Chondrocyte (in vitro differentiated cells): Measurements from ENCODE around the gene YEATS2. TPM values are rescaled to one million over a fixed set of nuclear protein-coding genes. Genes with fewer than 3 reads are reported as not detected.
A peak's percentile ranks its signal among the peaks of the same experiment; 100 is the strongest.

ENCODE experiments used
- DNase-seq: peaks from one replicate; pipeline ENCODE4 v3.0.0; 2021; ENCODE audit warnings: mixed read lengths, low spot score
- H3K27ac Mint-ChIP-seq: one replicate; pipeline ENCODE4 v1.8.0; 2021; ENCODE audit warnings: mild to moderate bottlenecking, moderate library complexity, mixed read lengths; ENCODE audit not compliant: unreplicated experiment
- H3K27me3 Mint-ChIP-seq: 2 replicates; pipeline ENCODE4 v1.8.0; 2021; ENCODE audit warnings: low read depth, mixed read lengths
- H3K36me3 Mint-ChIP-seq: 2 replicates; pipeline ENCODE4 v1.8.0; 2021; ENCODE audit warnings: low read depth, mixed read lengths
- H3K4me1 Mint-ChIP-seq: 2 replicates; pipeline ENCODE4 v1.8.0; 2021; ENCODE audit warnings: low read depth, mild to moderate bottlenecking, mixed read lengths
- H3K4me3 Mint-ChIP-seq: one replicate; pipeline ENCODE4 v1.8.0; 2021; ENCODE audit warnings: mild to moderate bottlenecking, moderate library complexity, mixed read lengths; ENCODE audit not compliant: unreplicated experiment
- H3K9me3 Mint-ChIP-seq: 2 replicates; pipeline ENCODE4 v1.8.0; 2021; ENCODE audit warnings: low read depth, mixed read lengths
- CTCF ChIP-seq: fragments of 200-600 bp; sonication (generic); IDR thresholded peaks from 2 replicates; pipeline ENCODE4 v1.5.0; 2021; ENCODE audit warnings: antibody characterized with exemption, mild to moderate bottlenecking, moderate library complexity
- total RNA-seq: library from RNA; stranded (reverse); gene quantifications from 3 replicates; pipeline ENCODE4 v1.2.1, GENCODE V29; 2021

YEATS2 gene
- total RNA-seq, 1 donor from 2014 or later: 38.2 TPM

GRCh38 chr3:183789826-183790225 lies 92.2 kb downstream of the YEATS2 start:
- DNase-seq: no peak
- TF ChIP-seq CTCF: no peak
- peaks cover 10% of the 10 kb centered on the region for H3K4me1 Mint-ChIP-seq
- no peak overlapping the region for H3K4me3 Mint-ChIP-seq
- no peaks in the 10 kb centered on the region for H3K27me3 Mint-ChIP-seq
- no peaks in the 10 kb centered on the region for H3K9me3 Mint-ChIP-seq
- H3K36me3 Mint-ChIP-seq: peaks cover 34% of the 10 kb centered on the region
- no peak overlapping the region for H3K27ac Mint-ChIP-seq

GRCh38 chr3:183790700-183791099 lies 93.1 kb downstream of the YEATS2 start:
- Mint-ChIP-seq H3K4me3 (no peak overlapping the region), H3K36me3 (peaks cover 34% of the 10 kb centered on the region), H3K27me3 (no peaks in the 10 kb centered on the region), H3K27ac (no peak overlapping the region), H3K4me1 (peaks cover 10% of the 10 kb centered on the region), H3K9me3 (no peaks in the 10 kb centered on the region)
- no peak for TF ChIP-seq CTCF
- no peak for DNase-seq

- H3K27me3 Mint-ChIP-seq: no peaks in the 10 kb centered on the region
- peaks cover 27% of the 10 kb centered on the region for H3K36me3 Mint-ChIP-seq
- DNase-seq: no peak
- H3K27ac Mint-ChIP-seq: no peak overlapping the region
- no peaks in the 10 kb centered on the region for H3K9me3 Mint-ChIP-seq
- peaks cover 10% of the 10 kb centered on the region for H3K4me1 Mint-ChIP-seq
- TF ChIP-seq CTCF: no peak
- no peak overlapping the region for H3K4me3 Mint-ChIP-seq
Observed at GRCh38 chr3:183792976-183793375, 95.4 kb downstream of the YEATS2 start.

GRCh38 chr3:183794452-183794851 lies 96.9 kb downstream of the YEATS2 start:
- no peaks in the 10 kb centered on the region for H3K27me3 Mint-ChIP-seq
- no peak for TF ChIP-seq CTCF
- H3K27ac Mint-ChIP-seq: peak overlapping the region; percentile 67
- H3K4me3 Mint-ChIP-seq: no peak overlapping the region
- peaks cover 10% of the 10 kb centered on the region for H3K4me1 Mint-ChIP-seq
- no peak for DNase-seq
- no peaks in the 10 kb centered on the region for H3K9me3 Mint-ChIP-seq
- H3K36me3 Mint-ChIP-seq: peaks cover 32% of the 10 kb centered on the region

- Mint-ChIP-seq H3K9me3 (no peaks in the 10 kb centered on the region), H3K27me3 (no peaks in the 10 kb centered on the region), H3K27ac (no peak overlapping the region), H3K36me3 (peaks cover 28% of the 10 kb centered on the region), H3K4me1 (peaks cover 10% of the 10 kb centered on the region), H3K4me3 (no peak overlapping the region)
- no peak for DNase-seq
- no peak for TF ChIP-seq CTCF
Observed at GRCh38 chr3:183796372-183796771, 98.8 kb downstream of the YEATS2 start.
